ENCODE results near the gene OPN5.

OPN5 gene

DNA sequence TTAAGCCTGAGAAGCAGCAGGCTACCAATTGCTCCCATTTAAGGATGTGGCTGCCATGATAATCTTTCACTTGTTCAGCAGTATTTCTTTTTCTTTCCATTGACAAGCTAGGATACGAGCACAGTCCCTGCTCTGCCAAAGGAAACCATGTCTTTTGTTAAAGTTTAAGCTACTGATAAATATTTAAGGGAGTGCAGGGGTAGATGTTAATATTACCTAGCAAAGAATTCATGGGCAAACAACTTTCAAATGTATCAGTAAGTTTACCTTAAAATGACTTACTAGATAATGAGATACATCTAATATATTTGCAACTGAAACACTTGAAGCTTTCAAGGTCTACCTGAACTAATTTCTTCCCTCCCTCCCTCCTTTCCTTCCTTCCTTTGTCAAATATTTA lies 77.3 kb downstream of the OPN5 start:
- DNase-seq (ENCODE audit: low read depth), result no peak

DNA sequence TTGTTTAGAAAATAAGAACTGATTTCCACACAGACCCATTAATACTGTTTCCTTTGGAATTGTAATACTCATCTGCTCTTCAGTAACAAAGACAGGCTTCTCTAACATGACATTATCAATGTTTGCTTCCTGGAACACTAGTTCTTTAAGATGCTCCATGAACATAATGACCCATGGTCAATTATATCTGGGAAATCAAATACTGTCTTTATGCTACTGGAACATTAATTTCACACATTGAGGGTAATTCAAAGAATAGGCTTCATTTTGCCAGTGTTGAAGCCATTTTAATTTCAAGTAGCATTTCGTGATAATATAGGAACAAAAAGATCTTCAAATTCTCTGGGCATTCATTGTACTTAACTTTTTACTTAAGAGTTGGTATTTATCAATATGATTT lies 80.9 kb downstream of the OPN5 start:
- no peak for DNase-seq (ENCODE audit: low read depth)

DNA sequence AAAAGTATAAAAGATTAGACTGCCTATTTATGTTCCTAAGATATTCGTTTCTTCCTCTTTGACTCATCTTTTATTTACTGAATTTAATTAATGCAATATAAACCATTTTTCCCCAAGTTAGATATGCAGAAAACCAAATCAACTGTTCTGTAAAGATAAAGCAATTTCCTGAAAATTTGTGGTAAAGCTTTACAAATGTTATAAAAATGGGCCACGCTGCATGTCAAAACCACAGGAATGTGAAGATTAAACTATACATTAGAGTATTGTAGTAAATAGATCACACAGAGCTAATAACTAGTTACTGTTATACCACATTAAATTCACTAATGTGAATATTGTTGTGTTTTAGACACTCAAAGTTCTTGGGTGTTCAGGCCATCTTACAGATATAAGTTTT lies 83.4 kb downstream of the OPN5 start:
- no peak for DNase-seq (ENCODE audit: low read depth)

DNA sequence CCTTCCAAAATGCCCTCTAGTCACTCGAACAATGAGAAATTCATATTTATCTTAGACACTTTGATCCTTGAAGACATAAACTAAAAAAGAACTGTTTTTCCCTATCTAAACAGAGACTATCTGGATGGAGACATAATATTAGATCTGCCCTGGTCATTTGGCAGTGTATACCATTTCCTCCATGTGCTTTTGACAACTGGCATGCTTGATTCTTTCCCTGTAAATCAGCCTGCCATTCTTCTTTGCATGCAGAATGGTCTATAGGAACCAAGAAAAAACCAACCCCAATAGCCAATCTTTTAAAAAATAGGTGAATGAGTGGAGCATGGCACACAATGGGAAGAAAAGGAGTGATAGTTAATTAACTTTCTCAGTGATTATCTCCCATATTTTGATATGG lies 93.8 kb downstream of the OPN5 start:
- no peak for DNase-seq (ENCODE audit: low read depth)
